ENCODE measurements around the gene HFE. TPM values are rescaled to one million over a fixed set of nuclear protein-coding genes. Genes with fewer than 3 reads are reported as not detected.

Gene HFE
- total and polyA plus RNA-seq, 2 donors from 2014 or later: 6.3 to 10.6 TPM

GRCh38 chr6:26107935-26108334 is 20.7 kb downstream of the HFE start:
- no peak overlapping the region for H3K9ac ChIP-seq (ENCODE audit: low read length in 3 of 3)
- no peaks in the 10 kb centered on the region for H3K27me3 ChIP-seq (ENCODE audit: control insufficient read depth, insufficient read depth, low read length)
- intact Hi-C loops (cut with DNase I): no loop called here
- no peaks in the 10 kb centered on the region for H3K36me3 ChIP-seq (ENCODE audit: control insufficient read depth in 2 of 3, insufficient read depth in 3 of 3, low read length in 3 of 3)
- DNase-seq: no peak
- no peak for TF ChIP-seq CTCF (IDR thresholded peaks at IDR 0.05; ENCODE audit: borderline replicate concordance, extremely low read depth, insufficient read depth)
- no peaks in the 10 kb centered on the region for H3K9me3 ChIP-seq (ENCODE audit: control insufficient read depth in 2 of 3, insufficient read depth in 1 of 3, low read length in 3 of 3)
- no peak for FAIRE-seq
- no peak overlapping the region for H3K27ac ChIP-seq (ENCODE audit: low read depth in 2 of 2, low read length in 2 of 2)
- H3K4me1 ChIP-seq (ENCODE audit: control insufficient read depth in 2 of 3, insufficient read depth in 2 of 3, low read depth in 1 of 3, low read length in 3 of 3): peaks cover 0 to 4% (median 3%) of the 10 kb centered on the region in 3 donors
- no peak overlapping the region for H3K4me3 ChIP-seq (ENCODE audit: low read length in 3 of 3)

GRCh38 chr6:26109772-26110171 is 22.5 kb downstream of the HFE start:
- Histone ChIP-seq H3K36me3 (ENCODE audit: control insufficient read depth in 2 of 3, insufficient read depth in 3 of 3, low read length in 3 of 3) (no peaks in the 10 kb centered on the region), H3K9me3 (ENCODE audit: control insufficient read depth in 2 of 3, insufficient read depth in 1 of 3, low read length in 3 of 3) (no peaks in the 10 kb centered on the region), H3K27ac (ENCODE audit: low read depth in 2 of 2, low read length in 2 of 2) (no peak overlapping the region), H3K4me3 (ENCODE audit: low read length in 3 of 3) (no peak overlapping the region), H3K4me1 (ENCODE audit: control insufficient read depth in 2 of 3, insufficient read depth in 2 of 3, low read depth in 1 of 3, low read length in 3 of 3) (no peaks in the 10 kb centered on the region), H3K27me3 (ENCODE audit: control insufficient read depth, insufficient read depth, low read length) (no peaks in the 10 kb centered on the region), H3K9ac (ENCODE audit: low read length in 3 of 3) (no peak overlapping the region)
- DNase-seq (no peak), FAIRE-seq (no peak)
- intact Hi-C loops (cut with DNase I): no loop called here
- no peak for TF ChIP-seq CTCF (IDR thresholded peaks at IDR 0.05; ENCODE audit: borderline replicate concordance, extremely low read depth, insufficient read depth)

GRCh38 chr6:26113570-26113969 is 26.3 kb downstream of the HFE start:
- DNase-seq: no peak
- Histone ChIP-seq H3K9me3 (ENCODE audit: control insufficient read depth in 2 of 3, insufficient read depth in 1 of 3, low read length in 3 of 3) (no peaks in the 10 kb centered on the region), H3K4me1 (ENCODE audit: control insufficient read depth in 2 of 3, insufficient read depth in 2 of 3, low read depth in 1 of 3, low read length in 3 of 3) (no peaks in the 10 kb centered on the region), H3K9ac (ENCODE audit: low read length in 3 of 3) (no peak overlapping the region), H3K4me3 (ENCODE audit: low read length in 3 of 3) (no peak overlapping the region), H3K27ac (ENCODE audit: low read depth in 2 of 2, low read length in 2 of 2) (no peak overlapping the region), H3K36me3 (ENCODE audit: control insufficient read depth in 2 of 3, insufficient read depth in 3 of 3, low read length in 3 of 3) (no peaks in the 10 kb centered on the region), H3K27me3 (ENCODE audit: control insufficient read depth, insufficient read depth, low read length) (no peaks in the 10 kb centered on the region)
- intact Hi-C loops (cut with DNase I): no loop called here
- no peak for TF ChIP-seq CTCF (IDR thresholded peaks at IDR 0.05; ENCODE audit: borderline replicate concordance, extremely low read depth, insufficient read depth)
- FAIRE-seq: no peak

- H3K4me3 ChIP-seq (ENCODE audit: low read length in 3 of 3): no peak overlapping the region
- DNase-seq: no peak
- intact Hi-C loops (cut with DNase I): no loop called here
- no peaks in the 10 kb centered on the region for H3K4me1 ChIP-seq (ENCODE audit: control insufficient read depth in 2 of 3, insufficient read depth in 2 of 3, low read depth in 1 of 3, low read length in 3 of 3)
- no peaks in the 10 kb centered on the region for H3K36me3 ChIP-seq (ENCODE audit: control insufficient read depth in 2 of 3, insufficient read depth in 3 of 3, low read length in 3 of 3)
- FAIRE-seq: no peak
- no peaks in the 10 kb centered on the region for H3K27me3 ChIP-seq (ENCODE audit: control insufficient read depth, insufficient read depth, low read length)
- no peaks in the 10 kb centered on the region for H3K9me3 ChIP-seq (ENCODE audit: control insufficient read depth in 2 of 3, insufficient read depth in 1 of 3, low read length in 3 of 3)
- H3K27ac ChIP-seq (ENCODE audit: low read depth in 2 of 2, low read length in 2 of 2): no peak overlapping the region
- H3K9ac ChIP-seq (ENCODE audit: low read length in 3 of 3): no peak overlapping the region
- TF ChIP-seq CTCF (IDR thresholded peaks at IDR 0.05; ENCODE audit: borderline replicate concordance, extremely low read depth, insufficient read depth): no peak
Measured at GRCh38 chr6:26115226-26115625, 28.0 kb downstream of the HFE start.
